Measurements from ENCODE around the gene MRPS15. TPM values are rescaled to one million over a fixed set of nuclear protein-coding genes. Genes with fewer than 3 reads are reported as not detected.
A peak's percentile ranks its signal among the peaks of the same experiment; 100 is the strongest.

The MRPS15 gene
- total RNA-seq, 1 donor from 2014 or later: 55.5 TPM

GRCh38 chr1:36467027-36467410 is 2.8 kb upstream of the MRPS15 start:
- no peak for TF ChIP-seq CTCF (IDR thresholded peaks at IDR 0.05; ENCODE audit: unreplicated experiment)
- Mint-ChIP-seq H3K4me3 (no peak overlapping the region), H3K27me3 (ENCODE audit: low read depth) (no peaks in the 10 kb centered on the region), H3K9me3 (no peaks in the 10 kb centered on the region), H3K4me1 (peaks cover 21% of the 10 kb centered on the region), H3K36me3 (no peaks in the 10 kb centered on the region), H3K27ac (no peak overlapping the region)
- DNase-seq (ENCODE audit: low spot score in 2 of 2, unreplicated experiment in 2 of 2): no peak

GRCh38 chr1:36466370-36467026 is 2.3 kb upstream of the MRPS15 start:
- no peak for TF ChIP-seq CTCF (IDR thresholded peaks at IDR 0.05; ENCODE audit: unreplicated experiment)
- H3K4me3 Mint-ChIP-seq: no peak overlapping the region
- no peak overlapping the region for H3K27ac Mint-ChIP-seq
- no peaks in the 10 kb centered on the region for H3K27me3 Mint-ChIP-seq (ENCODE audit: low read depth)
- H3K9me3 Mint-ChIP-seq: no peaks in the 10 kb centered on the region
- no peaks in the 10 kb centered on the region for H3K36me3 Mint-ChIP-seq
- peaks cover 21% of the 10 kb centered on the region for H3K4me1 Mint-ChIP-seq
- DNase-seq (ENCODE audit: low spot score in 2 of 2, unreplicated experiment in 2 of 2): no peak

- peaks cover 21% of the 10 kb centered on the region for H3K4me1 Mint-ChIP-seq
- DNase-seq (ENCODE audit: low spot score in 2 of 2, unreplicated experiment in 2 of 2): no peak
- no peak overlapping the region for H3K4me3 Mint-ChIP-seq
- H3K9me3 Mint-ChIP-seq: no peaks in the 10 kb centered on the region
- no peak for TF ChIP-seq CTCF (IDR thresholded peaks at IDR 0.05; ENCODE audit: unreplicated experiment)
- H3K36me3 Mint-ChIP-seq: peaks cover 3% of the 10 kb centered on the region
- peak overlapping the region; percentile 99 for H3K27ac Mint-ChIP-seq
- H3K27me3 Mint-ChIP-seq (ENCODE audit: low read depth): no peaks in the 10 kb centered on the region
Measured at GRCh38 chr1:36465731-36466369, 1.7 kb upstream of the MRPS15 start.

GRCh38 chr1:36464605-36465393 is 615 bp upstream of the MRPS15 start:
- no peak for TF ChIP-seq CTCF (IDR thresholded peaks at IDR 0.05; ENCODE audit: unreplicated experiment)
- Mint-ChIP-seq H3K27me3 (ENCODE audit: low read depth) (no peaks in the 10 kb centered on the region), H3K27ac (peak overlapping the region; percentile 99), H3K9me3 (no peaks in the 10 kb centered on the region), H3K4me3 (peak overlapping the region; percentile 100), H3K4me1 (peaks cover 21% of the 10 kb centered on the region), H3K36me3 (peaks cover 9% of the 10 kb centered on the region)
- DNase-seq (ENCODE audit: low spot score in 2 of 2, unreplicated experiment in 2 of 2): no peak

GRCh38 chr1:36463463-36463802 is 751 bp downstream of the MRPS15 start:
- no peak for DNase-seq (ENCODE audit: low spot score in 2 of 2, unreplicated experiment in 2 of 2)
- no peaks in the 10 kb centered on the region for H3K27me3 Mint-ChIP-seq (ENCODE audit: low read depth)
- H3K4me1 Mint-ChIP-seq: peaks cover 21% of the 10 kb centered on the region
- peak overlapping the region; percentile 99 for H3K27ac Mint-ChIP-seq
- no peaks in the 10 kb centered on the region for H3K9me3 Mint-ChIP-seq
- peak overlapping the region; percentile 100 for H3K4me3 Mint-ChIP-seq
- no peak for TF ChIP-seq CTCF (IDR thresholded peaks at IDR 0.05; ENCODE audit: unreplicated experiment)
- peaks cover 14% of the 10 kb centered on the region for H3K36me3 Mint-ChIP-seq

Measured in mesothelial cell of epicardium (in vitro differentiated cells).